SK-N-MC (cell line): ENCODE measurements around the gene KIF12.

Experiments
- FOXP2 ChIP-seq: optimal IDR thresholded peaks from 2 replicates; pipeline ENCODE3; 2011; ENCODE audit warnings: mild to moderate bottlenecking, moderate library complexity; ENCODE audit not compliant: insufficient read depth; ENCODE audit errors: extremely low read length, control extremely low read depth
- POLR2AphosphoS5 ChIP-seq: IDR thresholded peaks from 2 replicates; pipeline ENCODE4 v1.6.1; 2012; ENCODE audit warnings: mild to moderate bottlenecking, low read depth, low read length, borderline replicate concordance

- TF ChIP-seq FOXP2 = no peak
- no peak for TF ChIP-seq POLR2AphosphoS5
Observed at GRCh38 chr9:114087721-114088120, 11.4 kb downstream of the KIF12 start.
